Hippocampal formation (tissue), 2 donors: ENCODE data around the gene KRTAP25-1.

Experiments
- DNase-seq, 2 donors: peaks; one replicate each; lab custom pipeline; 2025; lab: John Stamatoyannopoulos, UW

The KRTAP25-1 gene, protein sequence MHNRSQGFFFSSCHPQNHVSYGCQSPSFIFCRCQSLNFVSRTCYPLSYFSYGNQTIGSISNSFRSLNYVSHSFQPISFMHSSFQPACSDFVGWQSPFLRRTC

DNA sequence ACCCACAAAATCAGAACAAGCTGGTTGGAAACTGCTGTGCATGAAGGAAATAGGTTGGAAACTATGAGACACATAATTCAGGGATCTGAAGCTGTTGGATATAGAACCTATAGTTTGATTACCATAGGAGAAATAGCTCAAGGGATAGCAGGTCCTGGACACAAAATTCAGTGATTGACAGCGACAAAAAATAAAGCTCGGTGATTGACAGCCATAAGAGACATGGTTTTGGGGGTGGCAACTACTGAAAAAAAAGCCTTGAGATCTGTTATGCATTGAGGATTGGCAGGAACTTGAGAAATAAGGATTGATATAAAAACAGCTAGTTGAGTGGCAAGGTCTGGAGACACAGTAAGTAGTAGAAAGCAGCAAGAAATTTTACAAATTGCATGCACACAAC lies at the start of gene KRTAP25-1:
KRTAP25-1 (minus strand) TSS at position 300 of the 400 bp plus-strand sequence; CDS start at position 276, 24 bp downstream.
- no peak for DNase-seq

DNA sequence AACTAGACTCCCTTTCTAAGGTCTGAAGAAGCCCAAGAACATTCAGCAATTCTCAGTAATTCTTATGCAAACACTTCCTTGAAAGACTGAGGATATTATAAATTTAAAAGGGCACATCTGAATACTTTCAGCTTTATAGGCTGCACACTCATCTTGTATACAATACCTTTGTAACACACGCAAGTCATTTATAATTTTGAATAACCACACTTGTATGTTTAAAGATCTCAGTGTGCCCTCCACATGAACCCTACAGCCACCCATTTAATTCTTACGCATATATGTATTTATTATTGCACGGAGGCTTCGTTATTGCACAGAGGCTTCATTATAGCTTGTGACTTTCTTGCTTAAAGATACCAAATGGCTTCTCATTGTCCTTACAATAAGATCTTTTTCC lies 49.4 kb upstream of the KRTAP25-1 start:
- DNase-seq, result no peak

DNA sequence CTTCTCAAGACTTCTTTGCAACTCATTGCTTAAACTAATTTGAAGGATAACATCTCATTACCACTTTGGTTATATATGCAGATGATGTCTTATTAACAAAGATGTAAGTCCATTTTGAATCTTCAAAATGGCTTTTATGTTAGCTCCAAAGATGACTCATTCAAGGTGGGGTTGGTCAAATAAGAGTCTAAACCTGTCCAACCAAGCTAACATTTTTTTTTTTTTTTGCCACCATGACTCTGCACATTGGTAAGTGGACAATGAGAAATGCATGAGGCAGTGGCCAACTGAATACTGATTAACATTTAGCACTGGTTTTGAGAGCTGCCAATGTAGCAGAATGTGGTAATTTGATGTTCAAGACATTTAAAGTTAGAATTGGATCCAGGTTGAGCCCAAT lies 48.5 kb upstream of the KRTAP25-1 start:
- DNase-seq, result no peak

DNA sequence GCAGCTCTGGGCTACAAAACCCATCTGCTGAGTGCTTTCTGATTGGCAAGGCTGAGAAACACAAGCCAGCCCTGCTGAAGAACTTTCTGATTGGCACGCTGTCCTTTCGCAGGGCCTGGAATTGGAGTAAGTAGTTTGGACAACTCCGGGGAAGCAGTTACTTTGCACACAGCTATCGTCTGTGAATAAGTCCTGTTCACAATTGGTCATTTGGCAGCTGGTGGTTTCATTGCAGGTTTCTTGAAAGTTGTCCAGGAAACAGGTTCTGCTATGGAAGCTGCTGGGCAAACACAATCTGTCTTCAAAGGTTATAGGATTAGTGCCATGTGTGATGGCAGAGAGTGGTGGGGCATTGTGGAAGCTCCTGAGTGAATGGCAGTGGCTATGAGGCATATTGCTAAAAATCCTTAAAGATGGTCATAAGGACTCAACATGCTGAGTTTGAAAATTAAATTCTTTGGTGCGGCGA lies 48.0 kb upstream of the KRTAP25-1 start, which contains the start of gene KRTAP27-1:
KRTAP27-1 (minus strand) TSS at position 419 of the 469 bp plus-strand sequence; CDS start at position 393, 26 bp downstream.
- no peak for DNase-seq

DNA sequence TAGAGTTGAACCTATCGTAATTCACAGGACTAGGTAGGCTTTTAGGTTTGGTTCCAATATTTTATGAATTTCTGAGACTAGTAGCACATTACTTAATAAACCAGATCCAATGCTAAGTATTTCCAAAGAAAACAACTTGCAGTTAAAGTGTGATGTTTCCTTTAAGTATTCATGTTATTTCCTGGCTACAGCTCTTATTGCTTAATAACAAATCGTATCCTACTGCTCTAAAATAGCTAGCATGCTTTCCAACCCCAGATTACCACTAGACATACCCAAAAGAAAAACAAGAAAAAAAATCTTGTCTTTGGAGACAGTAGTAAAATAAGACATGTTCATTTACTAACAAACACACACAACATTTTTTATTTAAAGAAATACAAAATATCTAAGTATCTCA lies 47.3 kb upstream of the KRTAP25-1 start:
- DNase-seq, result no peak

DNA sequence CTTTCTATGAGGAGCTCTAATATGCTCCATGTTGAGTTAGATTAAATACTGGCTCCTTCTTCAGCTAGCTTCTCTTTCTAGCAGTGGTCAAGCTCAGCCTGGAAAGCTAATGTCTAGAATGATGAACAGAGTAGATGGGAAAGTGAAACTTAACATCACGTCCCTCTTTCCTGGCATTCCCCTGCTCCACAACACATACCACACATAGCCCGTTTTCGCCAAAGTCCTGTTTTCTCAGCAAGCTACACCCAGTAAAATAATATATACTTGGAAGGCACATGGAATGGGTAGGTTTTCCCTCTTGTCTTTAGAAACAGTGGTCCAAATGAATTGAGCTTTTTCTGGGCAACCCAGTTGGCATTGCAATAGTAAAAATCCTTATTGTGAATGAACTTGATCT lies 44.4 kb upstream of the KRTAP25-1 start:
- DNase-seq, result no peak

DNA sequence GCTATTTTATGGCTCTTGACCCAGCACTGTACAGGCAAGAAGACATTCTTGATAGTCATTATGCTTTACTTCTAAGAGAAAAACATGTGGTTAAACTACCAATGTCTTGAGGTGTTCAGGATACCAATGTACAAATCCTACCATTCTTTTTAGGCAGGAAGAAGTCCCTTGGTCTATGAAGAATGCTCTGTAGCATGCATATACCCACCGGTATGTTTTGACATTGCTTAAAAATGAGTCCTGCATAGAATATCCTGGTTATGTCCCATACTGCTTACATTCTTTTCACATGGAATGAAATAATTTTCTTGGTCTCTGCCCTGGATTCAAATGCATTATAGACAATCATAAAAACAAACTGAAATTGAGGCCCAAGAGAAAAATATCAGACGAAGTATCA lies 43.4 kb upstream of the KRTAP25-1 start:
- DNase-seq, result no peak

DNA sequence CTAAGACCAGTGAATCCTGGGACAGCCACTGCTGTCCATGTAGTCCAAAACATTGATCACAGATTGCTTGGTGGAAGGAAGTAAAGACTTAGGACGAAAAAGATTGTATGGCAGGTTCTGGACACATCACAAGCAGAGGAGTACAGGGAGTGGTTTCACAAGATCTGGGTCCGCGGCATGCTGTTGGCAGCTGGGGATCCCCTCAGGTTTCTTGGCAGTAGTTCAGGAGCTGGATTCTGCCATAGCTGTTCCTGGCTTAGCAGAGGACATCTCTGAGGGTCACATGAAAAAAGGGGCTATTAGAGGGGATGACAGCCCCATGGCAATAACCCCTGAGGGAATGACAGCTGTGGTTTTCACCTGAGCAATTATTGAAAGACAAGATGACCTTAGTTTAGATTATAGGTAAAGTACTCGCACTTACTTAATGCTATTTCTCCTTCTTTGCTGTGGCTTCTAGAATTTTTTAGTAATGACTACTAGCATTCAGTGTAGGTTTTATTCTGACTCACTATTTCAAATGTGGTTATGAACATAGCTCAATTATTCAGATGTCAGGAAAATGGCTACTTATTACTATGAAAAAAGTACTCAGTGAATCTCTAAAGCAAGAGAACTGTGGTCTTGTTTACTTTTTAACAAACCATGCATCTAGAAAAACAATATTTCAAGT lies 40.0 kb upstream of the KRTAP25-1 start:
- DNase-seq, result no peak

DNA sequence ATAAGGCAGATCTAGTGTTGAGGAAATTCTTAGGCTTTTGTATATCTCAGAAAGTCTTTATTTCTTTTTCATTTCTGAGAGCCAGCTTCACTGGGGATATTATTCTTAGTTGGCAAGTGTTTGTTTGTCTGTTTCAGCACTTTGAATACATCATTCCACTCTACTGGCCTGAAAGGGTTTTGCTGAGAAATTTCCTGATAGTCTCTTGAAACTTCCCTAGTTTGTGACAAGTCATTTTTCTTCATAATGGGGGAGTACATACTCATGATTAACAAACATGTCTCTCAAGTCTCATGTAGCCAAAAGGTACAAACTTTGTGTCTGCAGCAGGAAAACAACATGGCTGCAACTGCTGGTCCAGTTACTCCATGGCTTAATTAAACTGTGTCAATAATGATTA lies 37.1 kb upstream of the KRTAP25-1 start:
- no peak for DNase-seq

DNA sequence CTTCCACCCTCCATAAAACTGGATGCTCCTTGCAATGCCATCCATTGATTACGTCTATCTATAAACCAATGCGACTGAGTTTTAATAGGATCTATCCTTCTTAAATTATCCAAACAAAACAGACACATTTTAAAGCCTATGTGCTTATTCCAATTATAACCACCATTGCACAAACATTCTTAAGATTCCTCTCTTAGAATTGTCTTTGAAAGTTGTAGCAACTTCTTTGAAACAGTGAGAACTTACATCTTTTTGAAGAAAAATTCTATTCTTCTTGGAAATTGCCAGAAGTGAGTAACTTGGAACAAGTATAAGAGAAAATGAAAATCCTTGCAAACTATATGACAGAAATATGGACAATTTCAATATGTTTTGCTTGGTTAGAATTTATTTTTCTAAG lies 30.9 kb upstream of the KRTAP25-1 start, which contains the start of gene KRTAP26-1:
KRTAP26-1 (minus strand) TSS at position 101 of the 400 bp plus-strand sequence. CDS start 280 bp downstream, outside the sequence.
- DNase-seq, result no peak

DNA sequence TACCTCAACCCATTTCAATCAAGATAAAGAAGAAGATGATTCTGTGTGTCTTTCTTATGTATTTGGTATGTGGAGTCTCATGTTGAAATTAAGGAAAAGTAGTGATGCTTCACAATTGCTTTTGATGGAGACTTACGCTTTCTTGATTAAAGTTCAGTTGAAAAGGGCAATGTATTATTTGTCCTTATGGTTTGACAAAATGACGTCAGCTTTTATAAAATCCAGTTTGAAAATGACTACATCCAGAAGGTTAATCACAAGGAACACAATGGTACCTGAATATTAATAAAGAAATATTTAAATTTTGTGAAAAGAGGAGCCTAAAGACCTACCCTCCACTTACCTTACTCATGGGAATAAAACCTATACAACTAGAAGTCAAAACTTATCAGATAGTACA lies 26.4 kb upstream of the KRTAP25-1 start:
- no peak for DNase-seq

DNA sequence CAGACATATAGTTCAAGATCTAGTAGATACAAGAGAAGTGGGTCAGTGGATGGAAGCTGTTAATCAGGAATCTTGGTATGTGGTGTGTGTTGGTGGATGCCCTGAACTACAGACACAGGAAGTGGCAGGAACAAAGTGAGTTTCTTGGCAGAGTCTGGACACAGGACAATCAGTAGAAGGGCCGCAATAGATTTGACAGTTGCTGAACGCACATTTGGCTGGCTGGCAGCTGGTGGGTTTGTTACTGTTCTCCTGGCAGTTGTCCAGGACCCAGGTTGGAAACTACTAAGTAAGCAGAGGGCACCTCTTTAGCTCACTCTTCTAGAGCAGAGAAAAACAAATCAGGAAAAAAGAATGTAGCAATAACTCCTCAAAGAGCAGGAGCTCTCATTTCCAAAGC lies 17.6 kb upstream of the KRTAP25-1 start:
- no peak for DNase-seq

DNA sequence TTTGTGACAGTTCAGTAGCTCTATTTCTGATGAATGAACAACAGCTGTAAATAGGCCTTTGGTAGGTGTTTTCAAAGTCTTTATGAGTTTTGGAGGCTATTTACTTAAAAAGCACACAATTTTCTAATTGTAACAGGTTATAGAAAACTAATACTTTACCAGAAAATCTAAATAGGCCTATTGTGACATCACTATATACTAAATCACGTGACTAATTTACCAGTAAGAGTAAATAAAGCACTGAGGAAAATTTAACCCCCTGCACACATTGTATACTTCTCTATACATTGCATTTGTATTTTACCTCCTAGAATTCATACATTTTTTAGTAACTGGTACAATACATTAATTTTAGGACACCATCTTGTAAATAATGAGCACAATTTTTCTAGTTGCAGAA lies 15.8 kb upstream of the KRTAP25-1 start:
- DNase-seq, result no peak

DNA sequence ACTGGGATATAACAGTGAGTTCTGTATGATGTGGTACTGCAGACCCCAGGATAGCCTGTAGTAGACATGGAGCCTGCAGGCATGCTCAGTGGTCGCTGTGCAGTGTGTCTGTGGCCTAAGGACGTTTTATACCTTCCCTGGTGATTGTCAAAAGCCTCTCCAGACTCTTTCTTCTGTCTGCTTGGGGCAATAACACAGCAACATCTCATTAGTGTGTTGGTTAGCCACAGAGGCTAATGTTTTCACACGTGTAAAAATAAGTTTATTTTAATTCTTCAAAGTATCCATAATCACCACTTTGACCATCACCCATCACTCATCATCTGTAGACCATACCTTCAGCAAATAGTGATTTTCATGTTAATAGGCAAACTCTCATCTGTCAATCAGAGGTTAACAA lies 6.5 kb downstream of the KRTAP25-1 start, which contains the start of gene KRTAP24-1:
KRTAP24-1 (minus strand) TSS at position 101 of the 400 bp plus-strand sequence; CDS start at position 83, 18 bp downstream.
- DNase-seq, result no peak

DNA sequence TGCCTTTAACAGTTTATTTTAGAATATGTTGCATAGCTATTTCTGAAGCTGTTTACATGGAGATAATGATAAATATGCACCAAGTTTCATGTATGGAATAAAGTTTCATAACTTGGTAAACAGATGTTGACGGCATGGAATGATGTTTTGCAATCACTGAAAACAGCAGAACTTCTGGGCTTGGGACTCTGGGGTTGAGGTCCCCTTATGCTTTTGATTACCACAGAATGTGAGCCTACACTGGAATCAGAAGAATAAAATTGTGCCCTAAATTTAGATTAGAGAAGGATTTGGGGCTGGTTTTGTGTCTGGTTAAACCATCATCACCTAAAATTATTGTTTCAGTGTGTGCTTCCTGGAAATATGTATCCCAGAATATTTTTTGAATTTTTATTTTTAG lies 17.7 kb downstream of the KRTAP25-1 start:
- no peak for DNase-seq

DNA sequence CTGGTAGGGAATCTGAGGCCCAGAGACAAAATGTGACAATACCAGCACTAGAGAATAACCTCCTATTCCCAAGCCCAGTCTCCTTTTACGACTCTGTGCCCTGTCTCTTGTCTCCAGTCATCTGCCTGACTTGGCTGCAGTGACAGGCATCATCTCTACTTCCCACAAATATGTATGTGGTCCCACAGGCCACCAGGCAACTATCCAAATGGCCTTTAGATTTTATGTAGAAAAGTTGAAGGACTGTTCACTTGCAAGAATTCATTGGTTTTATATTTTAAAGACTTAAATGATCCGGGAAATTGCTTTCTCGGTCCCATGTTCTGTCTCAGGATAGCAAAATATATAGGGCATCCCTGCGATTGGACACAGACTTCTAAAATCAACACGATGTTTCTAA lies 18.2 kb downstream of the KRTAP25-1 start:
- DNase-seq, result no peak

DNA sequence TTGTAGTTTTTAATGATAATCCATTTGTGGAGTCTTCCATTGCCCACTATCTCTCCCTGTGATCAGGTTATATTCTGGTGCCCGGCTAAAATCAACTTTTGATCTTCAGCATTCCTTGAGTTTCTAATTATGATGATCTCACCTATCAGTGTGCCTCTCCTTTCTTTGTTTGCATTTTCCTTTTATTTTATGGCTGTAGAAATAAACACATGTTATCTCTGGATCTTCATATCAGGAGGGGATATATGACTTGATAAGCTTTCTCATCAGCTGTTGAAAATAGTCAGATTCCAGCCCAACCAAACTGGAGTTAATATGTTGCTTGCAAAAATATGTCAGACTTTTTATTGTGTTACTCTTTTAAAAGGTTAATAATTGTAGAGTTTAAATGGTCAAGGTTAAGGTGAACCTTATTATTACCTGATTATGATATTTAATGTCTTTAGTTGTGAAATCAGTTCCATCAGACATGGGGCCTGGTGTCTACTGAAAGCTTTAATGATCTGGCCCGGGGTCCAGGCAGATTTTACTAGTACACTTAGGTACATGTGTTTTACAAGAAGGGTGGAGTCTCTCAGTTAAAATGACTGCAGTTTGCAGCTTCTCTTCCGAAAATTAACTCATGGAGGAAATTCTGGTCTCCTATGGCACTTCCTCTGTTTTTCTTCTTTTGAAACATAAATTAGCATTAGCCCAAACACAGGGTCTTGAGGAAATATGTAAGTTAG lies 19.3 kb downstream of the KRTAP25-1 start:
- DNase-seq, result no peak

DNA sequence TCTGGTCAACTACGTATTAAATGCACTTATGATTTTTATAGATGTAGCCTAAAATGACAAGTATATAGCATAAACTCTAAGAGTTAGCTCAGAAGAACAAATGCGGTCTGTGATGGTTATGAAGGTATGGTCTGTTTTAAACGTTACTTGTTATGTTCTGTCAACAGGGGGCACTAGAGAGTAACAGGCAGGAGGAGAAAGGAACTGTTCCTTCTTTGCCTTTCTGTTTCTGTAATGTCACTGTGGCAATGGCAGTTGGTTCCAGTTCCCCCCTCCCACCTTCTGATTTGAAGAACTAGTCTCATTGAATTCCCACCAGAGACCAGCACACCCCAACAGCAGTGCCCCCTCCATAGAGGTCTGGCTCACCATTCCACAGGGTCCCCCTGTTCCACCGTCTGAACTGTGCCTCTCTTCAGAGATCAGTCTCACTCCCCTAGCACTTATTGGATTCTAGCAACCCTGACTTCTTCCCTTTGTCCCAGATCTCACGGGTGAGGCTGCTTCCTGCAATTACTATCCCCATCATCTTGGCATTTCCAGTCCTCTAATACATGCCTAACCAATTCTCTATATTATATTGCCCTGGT lies 20.6 kb downstream of the KRTAP25-1 start:
- DNase-seq, result no peak

DNA sequence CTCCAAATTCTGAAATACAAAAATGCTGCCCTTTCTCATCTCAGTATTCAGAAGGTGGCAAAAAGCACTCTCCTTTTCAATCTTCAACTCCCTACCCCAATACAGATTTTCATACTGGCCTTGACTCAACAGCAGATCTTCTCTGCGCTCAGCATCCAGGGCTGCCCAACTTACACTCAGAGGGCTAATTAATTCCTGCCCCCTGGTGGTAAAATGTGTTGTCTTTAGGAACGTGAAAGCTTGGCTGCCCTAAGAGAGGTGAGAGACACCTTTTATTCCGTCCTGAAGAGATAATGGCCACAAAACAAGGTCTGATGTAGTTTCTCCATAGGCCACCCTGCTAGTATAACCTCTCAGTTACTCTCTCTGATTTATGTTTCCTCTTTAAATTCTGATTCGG lies 31.5 kb downstream of the KRTAP25-1 start:
- no peak for DNase-seq

DNA sequence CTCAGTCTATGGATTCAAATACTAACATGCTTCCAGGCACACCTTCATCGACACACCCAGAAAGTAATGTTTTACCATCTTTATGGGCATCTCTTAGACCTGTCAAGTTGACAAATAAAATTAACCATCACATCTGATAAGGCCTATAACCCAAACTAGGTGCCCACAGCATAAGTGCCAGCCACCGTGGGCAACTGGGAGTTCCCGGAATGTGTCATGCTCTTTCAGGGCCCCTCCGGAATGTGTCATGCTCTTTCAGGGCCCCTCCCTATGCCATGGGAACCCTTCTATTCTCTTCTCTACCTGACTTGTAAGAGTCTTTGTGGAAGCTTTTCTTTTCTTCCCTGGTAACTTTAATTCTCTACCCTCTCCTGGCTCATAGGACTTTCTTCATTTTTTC lies 33.2 kb downstream of the KRTAP25-1 start:
- DNase-seq, result no peak

DNA sequence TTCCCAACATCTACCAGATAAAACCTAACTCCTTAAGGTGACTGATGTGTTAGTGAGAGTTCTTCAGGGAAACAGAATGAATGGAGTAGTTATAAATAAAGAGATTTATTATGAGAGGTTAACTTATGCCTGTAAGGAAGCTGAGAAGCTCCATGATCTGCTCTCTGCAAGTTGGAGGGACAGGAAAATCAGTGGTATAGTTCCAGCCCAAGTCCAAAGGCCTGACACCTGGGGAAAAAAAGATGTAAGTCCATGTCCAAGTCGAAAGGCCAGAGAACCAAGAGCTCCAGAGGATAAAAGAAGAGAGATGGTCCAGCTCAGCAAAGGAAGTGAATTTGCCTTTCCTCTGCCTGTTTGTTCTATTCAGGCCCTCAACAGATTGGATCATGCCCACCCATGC lies 33.6 kb downstream of the KRTAP25-1 start:
- no peak for DNase-seq

DNA sequence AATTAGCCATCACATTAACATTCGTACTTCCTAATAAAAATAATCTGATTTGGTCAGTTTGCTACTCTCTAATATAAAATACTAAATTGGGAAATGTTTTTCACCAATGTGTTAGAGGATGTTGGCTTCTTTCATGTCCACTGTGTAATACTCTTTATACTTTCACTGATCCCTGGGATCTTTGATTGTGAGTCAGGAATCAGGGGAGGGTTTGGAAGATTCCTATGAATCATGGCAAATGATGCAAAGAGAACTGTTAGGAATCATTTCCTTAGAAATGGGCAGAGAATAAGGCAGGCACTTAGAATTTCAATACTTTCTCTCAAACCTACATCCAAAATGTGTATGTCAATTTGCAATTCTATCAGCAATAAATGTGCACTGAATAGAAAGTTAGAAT lies 37.5 kb downstream of the KRTAP25-1 start:
- no peak for DNase-seq

DNA sequence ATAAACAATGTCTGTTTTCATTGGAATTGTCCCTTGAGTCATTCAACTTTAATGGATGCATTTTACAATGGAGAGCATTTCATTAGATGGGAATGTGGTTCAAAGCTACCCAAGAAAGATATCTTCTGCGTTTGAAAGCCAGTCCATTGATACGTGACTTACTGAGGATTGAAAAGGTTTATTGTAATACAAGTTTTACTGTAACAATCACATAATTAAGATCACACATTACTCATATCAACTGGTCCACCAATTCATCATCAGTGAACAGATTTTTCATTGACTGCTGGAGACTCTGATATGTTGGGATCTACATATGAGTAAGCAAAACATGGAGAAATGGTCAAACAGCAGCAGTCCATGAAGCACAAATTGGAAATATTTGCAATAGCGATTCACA lies 39.4 kb downstream of the KRTAP25-1 start:
- DNase-seq, result no peak
